Measurements from ENCODE around the gene MAN1C1.
"Not testable (repeated sequence)": the region's sequence is repeated elsewhere in the genome, so short reads cannot be mapped to it uniquely, and the experiment has no call there.

- not testable (repeated sequence) for TF ChIP-seq EP300, CTCF, POLR2AphosphoS5, POLR2A (IDR thresholded peaks at IDR 0.05)
Observed at GRCh38 chr1:25696643-25697042, 80.1 kb downstream of the MAN1C1 start.
